Stimulated activated CD8-positive, alpha-beta memory T cell treated with anti-CD3 and anti-CD28 coated beads, Interleukin-15, amount 100 ng/mL, for 48 hours (primary cell): ENCODE measurements around the gene PTGR3.

Experiments
- DNase-seq, 2 donors: peaks; one replicate each; pipeline ENCODE4 v3.0.0-alpha.2; 2020; ENCODE audit warnings: low read depth in 2 of 2

Gene PTGR3

GRCh38 chr18:75235896-75236295, 27.0 kb upstream of the PTGR3 start:
- no peak for DNase-seq

GRCh38 chr18:75234901-75235300, 26.0 kb upstream of the PTGR3 start:
- no peak for DNase-seq

GRCh38 chr18:75231053-75231406, 22.1 kb upstream of the PTGR3 start:
- DNase-seq = no peak

GRCh38 chr18:75230163-75231052, 21.5 kb upstream of the PTGR3 start:
- no peak for DNase-seq

- DNase-seq = no peak
Measured at GRCh38 chr18:75229437-75229836, 20.5 kb upstream of the PTGR3 start.

- no peak for DNase-seq
Measured at GRCh38 chr18:75228967-75229366, 20.0 kb upstream of the PTGR3 start.

GRCh38 chr18:75227535-75228296, 18.8 kb upstream of the PTGR3 start:
- no peak for DNase-seq

- no peak for DNase-seq
Measured at GRCh38 chr18:75226956-75227316, 18.0 kb upstream of the PTGR3 start.

- DNase-seq = no peak
Measured at GRCh38 chr18:75226286-75226955, 17.5 kb upstream of the PTGR3 start.

- DNase-seq = no peak
Measured at GRCh38 chr18:75223687-75224347, 14.9 kb upstream of the PTGR3 start.

GRCh38 chr18:75222407-75222806, 13.5 kb upstream of the PTGR3 start:
- DNase-seq = no peak

- no peak for DNase-seq
Measured at GRCh38 chr18:75221897-75222296, 13.0 kb upstream of the PTGR3 start.

GRCh38 chr18:75221397-75221796, 12.5 kb upstream of the PTGR3 start:
- no peak for DNase-seq

- DNase-seq = no peak
Measured at GRCh38 chr18:75220551-75221355, 11.8 kb upstream of the PTGR3 start.

- no peak for DNase-seq
Measured at GRCh38 chr18:75219745-75220375, 10.9 kb upstream of the PTGR3 start.

- no peak for DNase-seq
Measured at GRCh38 chr18:75218065-75218923, 9.4 kb upstream of the PTGR3 start.

- DNase-seq = no peak
Measured at GRCh38 chr18:75216911-75217689, 8.2 kb upstream of the PTGR3 start.

- no peak for DNase-seq
Measured at GRCh38 chr18:75216212-75216910, 7.4 kb upstream of the PTGR3 start.
